GM18499 (cell line): ENCODE data around the gene COIL.

ENCODE experiments used
- ATAC-seq: cut with Tn5 transposase; IDR thresholded peaks from one replicate; pipeline ENCODE4 v1.9.1; 2021; ENCODE audit warnings: moderate number of reproducible peaks; ENCODE audit not compliant: insufficient read depth, unreplicated experiment

The COIL gene

GRCh38 chr17:56937687-56938086, 23.2 kb downstream of the COIL start:
- no peak for ATAC-seq

- no peak for ATAC-seq
These were observed 24.0 kb downstream of the COIL start for GRCh38 chr17:56936697-56937322.

GRCh38 chr17:56935461-56935860, 25.4 kb downstream of the COIL start:
- no peak for ATAC-seq

DNA sequence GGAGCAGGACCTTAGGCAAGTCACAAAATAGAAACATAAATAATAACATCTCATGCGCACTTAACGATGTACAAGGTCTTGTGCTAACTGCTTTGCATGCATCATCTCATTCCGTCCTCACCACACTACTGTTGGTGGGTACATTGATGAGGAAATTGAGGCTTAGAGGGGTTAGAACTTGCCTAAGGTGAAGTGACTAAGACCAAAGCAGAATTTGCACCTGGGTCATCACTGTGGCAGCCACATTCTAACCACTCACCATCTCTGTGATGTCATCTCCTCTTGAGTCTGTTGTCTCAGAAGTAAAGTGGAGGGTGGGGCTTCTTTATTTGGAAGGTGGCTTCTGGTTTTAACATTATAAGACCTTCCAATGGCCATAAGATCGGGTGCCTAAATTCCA, 26.6 kb downstream of the COIL start:
- no peak for ATAC-seq

- ATAC-seq = no peak
These were observed 27.0 kb downstream of the COIL start for GRCh38 chr17:56933868-56934267.

- no peak for ATAC-seq
These were observed 27.6 kb downstream of the COIL start for GRCh38 chr17:56933151-56933745.

DNA sequence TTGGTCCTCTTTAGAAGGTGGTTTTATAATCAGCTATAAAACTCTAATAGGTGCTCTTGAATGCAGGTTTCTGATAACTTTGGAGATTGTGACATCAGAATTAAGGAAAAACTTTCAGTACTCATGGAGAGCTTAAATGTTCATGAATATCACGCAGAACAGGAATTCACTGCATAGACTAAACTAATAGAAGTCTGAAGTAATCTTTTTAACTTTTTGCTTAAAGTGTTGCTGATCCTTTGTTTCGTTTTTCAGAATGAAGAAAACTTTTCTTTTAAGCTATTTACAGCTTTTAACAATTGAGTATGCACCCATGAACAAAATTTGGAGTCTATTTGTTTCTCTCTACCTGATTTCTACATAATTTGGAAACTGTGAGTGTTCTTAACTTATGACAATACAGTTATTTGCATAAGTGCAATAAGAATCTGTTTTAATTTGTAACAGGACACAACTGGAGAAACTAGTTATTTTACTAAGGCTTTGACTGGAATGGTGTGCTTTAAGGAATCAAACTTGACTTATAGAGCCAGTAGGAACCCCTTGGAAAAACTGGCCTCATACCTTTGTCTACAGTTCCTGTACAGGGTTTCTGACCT, 30.0 kb downstream of the COIL start:
- no peak for ATAC-seq

- ATAC-seq = no peak
These were observed 31.4 kb downstream of the COIL start for GRCh38 chr17:56929362-56929969.

DNA sequence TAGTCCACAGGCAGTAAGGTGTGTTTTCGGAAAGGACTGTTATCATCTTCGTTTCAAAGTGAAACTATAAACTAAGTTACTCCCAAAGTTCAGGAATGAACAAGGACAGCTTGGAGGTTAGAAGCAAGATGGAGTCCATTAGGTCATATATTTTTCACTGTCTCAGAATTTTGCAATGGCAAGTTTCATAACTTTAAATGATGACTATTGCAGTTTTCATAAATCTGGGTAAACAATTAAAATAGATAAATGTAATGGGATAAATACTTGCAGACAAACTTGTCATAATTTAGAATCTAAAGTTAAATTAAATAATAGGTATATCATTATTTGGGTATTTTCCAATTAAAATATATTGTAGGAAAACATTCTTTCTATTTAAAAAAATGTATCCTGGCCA, 32.3 kb downstream of the COIL start:
- no peak for ATAC-seq

DNA sequence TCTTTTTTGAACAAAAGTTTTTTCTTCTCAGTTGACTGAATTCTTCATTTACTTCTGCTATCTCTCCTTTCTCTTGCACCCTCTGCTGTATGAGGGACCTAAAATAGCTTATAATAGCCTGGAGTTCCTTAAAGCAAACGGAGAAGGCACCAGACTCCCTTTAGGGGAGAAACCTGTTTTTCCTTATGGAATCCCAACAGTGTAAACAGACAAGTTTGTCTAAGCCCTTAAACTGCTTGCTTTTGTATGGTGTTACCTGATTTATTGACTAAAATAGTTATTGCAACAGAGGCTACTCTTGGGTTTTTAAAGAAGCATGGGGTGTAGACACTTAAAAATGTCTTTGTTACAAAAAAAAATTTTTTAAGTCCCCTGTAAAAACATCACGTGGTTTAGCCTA, 34.1 kb downstream of the COIL start:
- ATAC-seq = no peak

DNA sequence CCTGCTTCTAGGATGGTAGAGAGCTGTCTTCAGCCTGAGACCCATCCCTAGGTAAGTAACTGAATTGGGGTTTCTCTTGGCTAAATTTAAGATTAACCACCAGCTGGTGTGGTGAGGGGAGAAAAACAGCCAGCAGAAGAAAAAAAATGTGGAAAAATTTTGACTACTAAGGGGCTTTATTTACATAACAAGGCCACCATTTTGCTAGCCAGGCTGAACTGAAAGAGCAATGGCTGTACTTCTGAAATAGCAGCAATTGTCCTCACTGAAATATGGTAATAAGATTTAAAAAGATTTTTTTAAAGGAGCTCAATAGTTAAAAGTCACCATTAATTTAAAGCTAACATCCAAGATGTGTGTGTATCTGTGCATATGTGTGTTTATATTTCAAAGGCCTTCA, 34.6 kb downstream of the COIL start:
- no peak for ATAC-seq

DNA sequence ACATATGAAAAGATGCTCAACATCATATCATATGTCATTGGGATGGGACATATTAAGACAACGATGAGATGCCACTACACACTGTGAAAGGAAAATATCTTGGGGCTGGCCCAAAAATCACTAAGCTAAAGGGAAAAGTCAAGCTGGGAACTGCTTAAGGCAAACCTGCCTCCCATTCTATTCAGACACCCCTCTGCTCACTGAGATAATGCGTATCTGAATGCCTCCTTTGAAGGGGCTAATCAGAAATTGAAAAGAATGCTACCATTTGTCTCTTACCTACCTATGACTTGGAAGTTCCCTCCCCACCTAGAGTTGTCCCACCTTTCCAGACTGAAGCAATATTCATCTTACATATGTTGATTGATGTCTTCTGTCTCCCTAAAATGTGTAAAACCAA, 35.8 kb downstream of the COIL start:
- ATAC-seq = no peak

- ATAC-seq = no peak
These were observed 41.1 kb downstream of the COIL start for GRCh38 chr17:56919717-56920116.

DNA sequence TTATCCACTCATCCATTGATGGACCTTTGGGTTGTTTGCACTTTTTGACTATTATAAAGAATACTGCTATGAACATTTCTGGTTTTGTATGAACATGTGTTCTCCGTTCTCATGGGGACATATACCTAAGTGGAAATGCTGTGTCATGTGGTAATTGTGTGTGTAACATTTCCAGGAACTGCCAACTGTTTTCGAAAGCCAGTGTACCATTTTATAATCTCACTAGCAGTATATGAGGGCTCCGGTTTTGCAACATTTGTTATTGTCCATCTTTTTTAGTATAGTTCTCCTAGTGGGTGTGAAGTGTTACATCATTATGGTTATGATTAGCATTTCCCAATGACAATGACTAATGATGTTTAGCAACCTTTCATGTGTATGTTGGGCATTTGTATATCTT, 41.9 kb downstream of the COIL start:
- ATAC-seq = no peak

GRCh38 chr17:56917559-56918296, 43.1 kb downstream of the COIL start:
- no peak for ATAC-seq

- no peak for ATAC-seq
These were observed 46.1 kb downstream of the COIL start for GRCh38 chr17:56914581-56915273.

DNA sequence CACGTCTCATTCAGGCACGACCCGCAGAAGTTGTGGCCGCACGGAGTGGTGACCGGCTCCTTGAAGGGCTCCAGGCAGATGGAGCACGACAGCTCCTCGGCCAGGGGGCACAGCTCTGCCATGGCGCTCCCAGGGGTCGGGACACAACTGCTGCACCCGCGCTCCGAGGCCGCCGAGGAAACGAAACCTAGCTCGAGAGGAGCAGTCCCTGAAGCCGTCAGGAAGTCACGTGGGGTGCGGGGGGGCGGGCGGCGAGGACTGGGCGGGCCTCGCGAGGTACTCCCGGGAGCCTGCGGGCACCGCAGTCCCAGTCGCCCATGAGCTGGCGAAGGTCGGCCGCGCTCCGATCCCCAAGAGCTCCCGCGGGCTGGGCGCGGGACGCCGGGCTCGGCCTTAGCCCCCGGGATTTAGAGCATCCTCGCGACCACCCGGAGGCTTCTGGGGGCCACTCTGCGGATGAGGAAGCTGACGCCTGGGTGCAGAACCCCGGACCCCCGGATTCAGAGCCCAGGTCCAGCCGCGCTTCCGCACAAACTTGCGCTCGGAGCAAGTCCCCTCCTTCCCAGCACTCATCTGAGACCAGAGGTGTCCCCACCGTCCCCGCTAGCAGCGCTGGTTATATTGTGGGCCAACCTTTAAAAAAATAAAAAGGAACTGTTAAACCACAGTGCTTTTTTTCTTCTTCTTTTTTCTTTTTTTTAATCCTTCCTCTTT, 46.8 kb downstream of the COIL start, which contains the start of gene TRIM25:
Gene TRIM25 (minus strand): TSS at position 183 of the 714 bp plus-strand sequence. CDS start 61 bp downstream, at position 122.
- ATAC-seq = peak; percentile 44

GRCh38 chr17:56913353-56913866, 47.4 kb downstream of the COIL start:
- ATAC-seq = peak; percentile 23

DNA sequence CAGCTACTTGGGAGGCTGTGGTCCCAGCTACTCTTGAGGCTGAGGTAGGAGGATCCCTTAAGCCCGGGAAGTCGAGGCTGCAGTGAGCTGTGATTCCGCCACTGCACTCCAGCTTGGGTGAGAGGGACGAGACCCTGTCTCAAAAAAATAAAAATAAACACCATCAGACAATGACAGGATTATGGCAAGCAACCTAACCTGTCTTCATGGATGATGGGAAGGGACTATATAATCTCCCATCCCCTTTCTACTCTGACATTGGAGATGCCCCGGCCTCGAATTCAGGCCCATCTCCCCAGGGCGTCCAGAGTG, 47.9 kb downstream of the COIL start:
- ATAC-seq = no peak
